ENCODE results near the gene DSG2. TPM values are rescaled to one million over a fixed set of nuclear protein-coding genes. Genes with fewer than 3 reads are reported as not detected.

The DSG2 gene
- total and polyA plus RNA-seq, 10 donors = 0.06 to 0.79 (median 0.20) TPM; not detected in 1

GRCh38 chr18:31483396-31483795 lies 14.6 kb upstream of the DSG2 start:
- intact Hi-C loops (cut with DNase I; ENCODE audit: low total_unique reads) = no loop called here
- no peaks in the 10 kb centered on the region for H3K9me3 ChIP-seq
- no peak overlapping the region for H3K27ac ChIP-seq
- no peak overlapping the region for H3K4me3 ChIP-seq
- 58 to 73% (median 65%) methylated on average over 2 of the region's 2 CpGs for WGBS, 5 donors
- DNase-seq = no peak
- H3K36me3 ChIP-seq = no peaks in the 10 kb centered on the region
- TF ChIP-seq CTCF (IDR thresholded peaks at IDR 0.05 in 8 of 11, conservative IDR thresholded peaks at IDR 0.05 in 3 of 11) (no peak), POLR2AphosphoS5 (IDR thresholded peaks at IDR 0.05) (no peak), POLR2A (IDR thresholded peaks at IDR 0.05) (no peak)
- no peaks in the 10 kb centered on the region for H3K4me1 ChIP-seq
- H3K27me3 ChIP-seq (replicated peaks in 1 of 7) = peaks cover 0 to 12% (median 0%) of the 10 kb centered on the region in 7 donors

GRCh38 chr18:31484461-31484860 lies 13.5 kb upstream of the DSG2 start:
- TF ChIP-seq POLR2A (IDR thresholded peaks at IDR 0.05) = no peak
- no peak for TF ChIP-seq CTCF (IDR thresholded peaks at IDR 0.05 in 8 of 11, conservative IDR thresholded peaks at IDR 0.05 in 3 of 11)
- TF ChIP-seq POLR2AphosphoS5 (IDR thresholded peaks at IDR 0.05) = no peak
- H3K4me1 ChIP-seq = no peaks in the 10 kb centered on the region
- H3K27ac ChIP-seq = no peak overlapping the region
- WGBS, 5 donors = 79 to 97% (median 89%) methylated on average over 1 of the region's 1 CpG
- DNase-seq = no peak
- peaks cover 0 to 12% (median 0%) of the 10 kb centered on the region in 7 donors for H3K27me3 ChIP-seq (replicated peaks in 1 of 7)
- H3K4me3 ChIP-seq = no peak overlapping the region
- no peaks in the 10 kb centered on the region for H3K9me3 ChIP-seq
- intact Hi-C loops (cut with DNase I; ENCODE audit: low total_unique reads) = no loop called here
- H3K36me3 ChIP-seq = no peaks in the 10 kb centered on the region

DNA sequence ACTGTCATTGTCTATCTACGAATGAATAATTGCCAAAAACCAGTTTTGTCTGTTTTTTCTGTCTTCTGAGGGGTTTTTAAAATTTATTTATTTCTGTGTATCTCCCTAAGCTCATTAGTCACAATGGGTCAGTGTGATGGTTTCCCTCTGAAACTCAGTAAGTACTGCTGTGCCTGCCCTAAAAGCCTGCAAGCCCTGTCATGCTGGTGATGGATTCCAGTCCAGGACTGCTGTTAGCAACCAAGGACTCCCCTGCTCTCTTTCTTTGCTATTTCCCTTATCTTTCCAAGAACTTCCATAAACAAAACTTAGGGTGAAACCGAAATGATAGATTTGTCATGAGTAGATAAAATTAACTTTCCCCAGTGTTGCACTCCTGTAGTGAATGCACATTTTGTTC lies 11.8 kb upstream of the DSG2 start:
- no peak for TF ChIP-seq CTCF (IDR thresholded peaks at IDR 0.05 in 8 of 11, conservative IDR thresholded peaks at IDR 0.05 in 3 of 11)
- TF ChIP-seq POLR2A (IDR thresholded peaks at IDR 0.05) = no peak
- no peak for TF ChIP-seq POLR2AphosphoS5 (IDR thresholded peaks at IDR 0.05)
- Histone ChIP-seq H3K27me3 (replicated peaks in 1 of 7) (peaks cover 0 to 12% (median 0%) of the 10 kb centered on the region in 7 donors), H3K27ac (no peak overlapping the region), H3K4me3 (no peak overlapping the region), H3K4me1 (no peaks in the 10 kb centered on the region), H3K36me3 (no peaks in the 10 kb centered on the region), H3K9me3 (no peaks in the 10 kb centered on the region)
- WGBS, 5 donors = 58 to 68% (median 64%) methylated on average over 2 of the region's 2 CpGs
- intact Hi-C loops (cut with DNase I; ENCODE audit: low total_unique reads) = no loop called here
- DNase-seq = no peak

GRCh38 chr18:31487246-31488015 lies 10.5 kb upstream of the DSG2 start:
- peaks cover 0 to 12% (median 0%) of the 10 kb centered on the region in 7 donors for H3K27me3 ChIP-seq (replicated peaks in 1 of 7)
- WGBS, 5 donors = 87 to 95% (median 90%) methylated on average over 9 of the region's 9 CpGs
- intact Hi-C loops (cut with DNase I; ENCODE audit: low total_unique reads) = no loop called here
- no peaks in the 10 kb centered on the region for H3K4me1 ChIP-seq
- H3K27ac ChIP-seq = no peak overlapping the region
- DNase-seq = no peak
- H3K4me3 ChIP-seq = no peak overlapping the region
- no peak for TF ChIP-seq CTCF (IDR thresholded peaks at IDR 0.05 in 8 of 11, conservative IDR thresholded peaks at IDR 0.05 in 3 of 11)
- no peak for TF ChIP-seq POLR2A (IDR thresholded peaks at IDR 0.05)
- no peak for TF ChIP-seq POLR2AphosphoS5 (IDR thresholded peaks at IDR 0.05)
- no peaks in the 10 kb centered on the region for H3K9me3 ChIP-seq
- no peaks in the 10 kb centered on the region for H3K36me3 ChIP-seq
